CD4-positive, alpha-beta T cell (primary cell): Measurements from ENCODE around the gene TYSND1. TPM values are rescaled to one million over a fixed set of nuclear protein-coding genes. Genes with fewer than 3 reads are reported as not detected.

Experiments used
- ATAC-seq: fragments of 200-7000 bp; cut with Tn5 transposase; one replicate; pipeline ENCODE4 v1.10.0; 2022; ENCODE audit warnings: mild to moderate bottlenecking; ENCODE audit not compliant: poor library complexity
- CTCF ChIA-PET: fragments of 350-600 bp; sonication (Branson Sonifier 250); formaldehyde crosslinking; loops from one replicate; lab custom pipeline; 2021; ENCODE audit warnings: antibody characterized with exemption, inconsistent platforms; lab: Charles Lee
- POLR2A ChIA-PET: fragments of 350-600 bp; sonication (Branson Sonifier 250); formaldehyde crosslinking; loops from one replicate; lab custom pipeline; 2021; ENCODE audit warnings: antibody characterized with exemption, inconsistent platforms; lab: Charles Lee
- DNase-seq, 14 experiments: peaks; one replicate each; pipeline ENCODE4 v3.0.0-alpha.2; 2013 to 2020; ENCODE audit warnings: mixed read lengths in 2 of 14
- H3K27ac ChIP-seq, 2 donors: one replicate each; pipeline versions ENCODE4 v1.5.1 to v1.7.0; 2013; ENCODE audit warnings: low read length in 2 of 2, low read depth in 1 of 2, mild to moderate bottlenecking in 1 of 2
- H3K27me3 ChIP-seq, 2 experiments: 1 replicate in 1 of 2; 2 replicates in 1 of 2; pipeline versions ENCODE4 v1.6.1 to v1.7.0; 2013; ENCODE audit warnings: low read length in 2 of 2, control low read depth in 1 of 2, mild to moderate bottlenecking in 1 of 2, moderate library complexity in 1 of 2; ENCODE audit not compliant: insufficient read depth in 2 of 2, control insufficient read depth in 1 of 2
- H3K36me3 ChIP-seq: one replicate; pipeline ENCODE4 v1.6.1; 2013; ENCODE audit warnings: low read length, control low read depth; ENCODE audit not compliant: insufficient read depth
- H3K4me1 ChIP-seq: one replicate; pipeline ENCODE4 v1.6.1; 2013; ENCODE audit warnings: low read length, control low read depth; ENCODE audit not compliant: insufficient read depth
- H3K4me3 ChIP-seq: one replicate; pipeline ENCODE4 v1.5.1; 2013; ENCODE audit warnings: mild to moderate bottlenecking, low read length, moderate library complexity
- H3K9me3 ChIP-seq, 2 experiments: 1 replicate in 1 of 2; 2 replicates in 1 of 2; pipeline versions ENCODE4 v1.6.1 to v1.7.0; 2013; ENCODE audit warnings: low read length in 2 of 2, mild to moderate bottlenecking in 2 of 2, control low read depth in 1 of 2, moderate library complexity in 1 of 2; ENCODE audit not compliant: control insufficient read depth in 1 of 2, insufficient read depth in 1 of 2
- H3K27ac Mint-ChIP-seq: one replicate; pipeline ENCODE4 v1.8.0; 2020; ENCODE audit warnings: mixed read lengths
- H3K27me3 Mint-ChIP-seq: one replicate; pipeline ENCODE4 v1.8.0; 2021; ENCODE audit warnings: mixed read lengths
- H3K36me3 Mint-ChIP-seq: one replicate; pipeline ENCODE4 v1.8.0; 2021; ENCODE audit warnings: low read depth, mixed read lengths
- H3K4me1 Mint-ChIP-seq: one replicate; pipeline ENCODE4 v1.8.0; 2021; ENCODE audit warnings: low read depth, mixed read lengths
- H3K4me3 Mint-ChIP-seq: one replicate; pipeline ENCODE4 v1.8.0; 2020; ENCODE audit warnings: mild to moderate bottlenecking, mixed read lengths
- H3K9me3 Mint-ChIP-seq: one replicate; pipeline ENCODE4 v1.8.0; 2020; ENCODE audit warnings: mixed read lengths
- CTCF ChIP-seq: fragments of 200-600 bp; IDR thresholded peaks from one replicate; pipeline ENCODE4 v1.8.0; 2022; ENCODE audit warnings: antibody characterized with exemption, mild to moderate bottlenecking
- intact Hi-C, 2 experiments: fragments of 100-400 bp; cut with DNase I in 1 of 2; cut with micrococcal nuclease in 1 of 2; formaldehyde crosslinking; loops; one replicate each; pipeline versions ENCODE4 v1.15.1 to v1.9.0; 2023 to 2025; cut with DNase I, micrococcal nuclease
- total RNA-seq, 174 experiments: library from RNA in 2 of 174; stranded (reverse) in 2 of 174; gene quantifications; one replicate each; pipeline ENCODE4 v1.2.3 and lab custom pipeline; 2021 to 2026

TYSND1 gene
- total RNA-seq, 2 experiments from 2014 or later = 12.6 to 13.0 TPM

GRCh38 chr10:70119197-70119596 is 27.3 kb downstream of the TYSND1 start:
- peaks cover 6% of the 10 kb centered on the region for H3K36me3 ChIP-seq
- peaks cover 9% of the 10 kb centered on the region for H3K4me1 ChIP-seq
- no peak overlapping the region for H3K27ac Mint-ChIP-seq
- H3K36me3 Mint-ChIP-seq = peaks cover 11% of the 10 kb centered on the region
- no peak overlapping the region for H3K27ac ChIP-seq
- H3K27me3 Mint-ChIP-seq = no peaks in the 10 kb centered on the region
- no peaks in the 10 kb centered on the region for H3K27me3 ChIP-seq
- no peaks in the 10 kb centered on the region for H3K9me3 ChIP-seq
- DNase-seq = no peak
- no peak overlapping the region for H3K4me3 Mint-ChIP-seq
- CTCF ChIA-PET = interaction anchor here (1.4 kb wide), 1 partner anchor 27 kb away, joined by 4 read pairs; the partner anchor contains the start of gene TYSND1
- H3K9me3 Mint-ChIP-seq = no peaks in the 10 kb centered on the region
- H3K4me1 Mint-ChIP-seq = peaks cover 6% of the 10 kb centered on the region
- no peak for TF ChIP-seq CTCF
- no peak overlapping the region for H3K4me3 ChIP-seq
- intact Hi-C loops = loop anchor here in 1 of 2 experiments (10.0 kb wide), 1 partner anchor 246 kb away; no protein-coding TSS in a partner anchor
- ATAC-seq = no peak
- POLR2A ChIA-PET = interaction anchor here (0.7 to 1.4 kb wide), 2 partner anchors 26 to 27 kb away, joined by 3 to 4 read pairs; no protein-coding TSS in a partner anchor

GRCh38 chr10:70118196-70118595 is 28.3 kb downstream of the TYSND1 start:
- Histone ChIP-seq H3K36me3 (peaks cover 11% of the 10 kb centered on the region), H3K27ac (no peak overlapping the region), H3K9me3 (no peaks in the 10 kb centered on the region), H3K27me3 (no peaks in the 10 kb centered on the region), H3K4me1 (peaks cover 9% of the 10 kb centered on the region), H3K4me3 (no peak overlapping the region)
- CTCF ChIA-PET = interaction anchor here (1.4 kb wide), 1 partner anchor 28 kb away, joined by 4 read pairs; the partner anchor contains the start of gene TYSND1
- peaks cover 20% of the 10 kb centered on the region for H3K36me3 Mint-ChIP-seq
- no peak for TF ChIP-seq CTCF
- POLR2A ChIA-PET = interaction anchor here (1.4 kb wide), 1 partner anchor 26 kb away, joined by 4 read pairs; no protein-coding TSS in a partner anchor
- H3K9me3 Mint-ChIP-seq = no peaks in the 10 kb centered on the region
- intact Hi-C loops = loop anchor here in 1 of 2 experiments (10.0 kb wide), 1 partner anchor 247 kb away; no protein-coding TSS in a partner anchor
- ATAC-seq (no peak), DNase-seq (no peak)
- peaks cover 6% of the 10 kb centered on the region for H3K4me1 Mint-ChIP-seq
- no peak overlapping the region for H3K27ac Mint-ChIP-seq
- no peak overlapping the region for H3K4me3 Mint-ChIP-seq
- no peaks in the 10 kb centered on the region for H3K27me3 Mint-ChIP-seq

GRCh38 chr10:70117646-70118045 is 28.9 kb downstream of the TYSND1 start:
- Mint-ChIP-seq H3K27ac (no peak overlapping the region), H3K4me1 (peaks cover 6% of the 10 kb centered on the region), H3K4me3 (no peak overlapping the region), H3K27me3 (no peaks in the 10 kb centered on the region), H3K9me3 (no peaks in the 10 kb centered on the region), H3K36me3 (peaks cover 24% of the 10 kb centered on the region)
- Histone ChIP-seq H3K27ac (no peak overlapping the region), H3K4me1 (peaks cover 9% of the 10 kb centered on the region), H3K27me3 (no peaks in the 10 kb centered on the region), H3K36me3 (peaks cover 15% of the 10 kb centered on the region), H3K9me3 (no peaks in the 10 kb centered on the region), H3K4me3 (no peak overlapping the region)
- POLR2A ChIA-PET = interaction anchor here (1.4 to 2.5 kb wide), 2 partner anchors 25 to 29 kb away, joined by 4 to 23 read pairs; partner anchors contain the start of gene TYSND1
- no peak for TF ChIP-seq CTCF
- DNase-seq (no peak), ATAC-seq (no peak)
- CTCF ChIA-PET = interaction anchor here (1.4 kb wide), 1 partner anchor 28 kb away, joined by 4 read pairs; the partner anchor contains the start of gene TYSND1
- intact Hi-C loops = loop anchor here in 1 of 2 experiments (2.0 to 10.0 kb wide), 2 partner anchors 27 to 247 kb away; no protein-coding TSS in a partner anchor
